Neutrophil (primary cell): ENCODE data around the gene MISP.
A peak's percentile ranks its signal among the peaks of the same experiment; 100 is the strongest.

Source experiments
- H3K27ac ChIP-seq: fragments of 200-600 bp; sonication (generic); 2 replicates; pipeline ENCODE4 v1.5.1; 2016; ENCODE audit warnings: mild to moderate bottlenecking, moderate library complexity
- H3K27me3 ChIP-seq: fragments of 200-600 bp; sonication (generic); 2 replicates; pipeline ENCODE4 v1.6.0; 2016; ENCODE audit warnings: mild to moderate bottlenecking
- H3K36me3 ChIP-seq: fragments of 200-600 bp; sonication (generic); 2 replicates; pipeline ENCODE4 v1.5.1; 2017
- H3K4me1 ChIP-seq, 2 experiments: fragments of 200-600 bp in 1 of 2; sonication (generic) in 1 of 2; 1 replicate in 1 of 2; 2 replicates in 1 of 2; pipeline versions ENCODE4 v1.5.1 to v1.6.1; 2013 to 2016; ENCODE audit warnings: low read depth in 1 of 2, low read length in 1 of 2, mild to moderate bottlenecking in 1 of 2, moderate library complexity in 1 of 2; ENCODE audit not compliant: control insufficient read depth in 1 of 2, insufficient read depth in 1 of 2
- H3K4me3 ChIP-seq, 2 experiments: fragments of 200-600 bp in 1 of 2; sonication (generic) in 1 of 2; 1 replicate in 1 of 2; 2 replicates in 1 of 2; pipeline ENCODE4 v1.5.1; 2013 to 2016; ENCODE audit warnings: low read depth in 1 of 2, low read length in 1 of 2, mild to moderate bottlenecking in 1 of 2, moderate library complexity in 1 of 2
- H3K9me3 ChIP-seq: fragments of 200-600 bp; sonication (generic); 2 replicates; pipeline ENCODE4 v1.5.1; 2016
- CTCF ChIP-seq: fragments of 200-600 bp; sonication (generic); IDR thresholded peaks from 2 replicates; pipeline ENCODE4 v1.5.1; 2016; ENCODE audit warnings: antibody characterized with exemption

The MISP gene

GRCh38 chr19:800360-801029 lies 49.6 kb downstream of the MISP start:
- Histone ChIP-seq H3K9me3 (no peaks in the 10 kb centered on the region), H3K4me3 (no peak overlapping the region), H3K27me3 (no peaks in the 10 kb centered on the region), H3K27ac (no peak overlapping the region), H3K36me3 (peaks cover 32% of the 10 kb centered on the region), H3K4me1 (peaks cover 41% of the 10 kb centered on the region in 2 experiments)
- no peak for TF ChIP-seq CTCF

GRCh38 chr19:801030-801860 lies 50.3 kb downstream of the MISP start:
- Histone ChIP-seq H3K27ac (peak overlapping the region; percentile 27), H3K36me3 (peaks cover 40% of the 10 kb centered on the region), H3K27me3 (no peaks in the 10 kb centered on the region)

GRCh38 chr19:801861-802497 lies 51.1 kb downstream of the MISP start:
- TF ChIP-seq CTCF, result no peak
- H3K9me3 ChIP-seq, result no peaks in the 10 kb centered on the region
- peaks cover 35 to 36% of the 10 kb centered on the region in 2 experiments for H3K4me1 ChIP-seq
- H3K27ac ChIP-seq, result no peak overlapping the region
- H3K36me3 ChIP-seq, result peaks cover 47% of the 10 kb centered on the region
- no peak overlapping the region for H3K4me3 ChIP-seq
- no peaks in the 10 kb centered on the region for H3K27me3 ChIP-seq

More at GRCh38 chr19:801030-801860, 50.3 kb downstream of the MISP start:
- Histone ChIP-seq H3K4me3 (no peak overlapping the region), H3K9me3 (no peaks in the 10 kb centered on the region), H3K4me1 (peaks cover 39% of the 10 kb centered on the region in 2 experiments)
- TF ChIP-seq CTCF, result no peak

- no peak for TF ChIP-seq CTCF
- Histone ChIP-seq H3K27me3 (no peaks in the 10 kb centered on the region), H3K9me3 (no peaks in the 10 kb centered on the region), H3K4me3 (no peak overlapping the region), H3K36me3 (peaks cover 53% of the 10 kb centered on the region), H3K27ac (no peak overlapping the region), H3K4me1 (peaks cover 35 to 36% of the 10 kb centered on the region in 2 experiments)
Measured at GRCh38 chr19:802498-803098, 51.7 kb downstream of the MISP start.

GRCh38 chr19:803099-803561 lies 52.2 kb downstream of the MISP start:
- Histone ChIP-seq H3K4me1 (peaks cover 34 to 35% of the 10 kb centered on the region in 2 experiments), H3K27ac (no peak overlapping the region), H3K9me3 (no peaks in the 10 kb centered on the region), H3K4me3 (no peak overlapping the region), H3K36me3 (peaks cover 58% of the 10 kb centered on the region), H3K27me3 (no peaks in the 10 kb centered on the region)
- TF ChIP-seq CTCF, result no peak
